Lower leg skin (tissue), 3 donors: Measurements from ENCODE around the gene VPS39.

ENCODE experiments used
- CTCF ChIP-seq, 3 donors: fragments of 450-650 bp; IDR thresholded peaks; one replicate each; pipeline ENCODE4 v1.5.1; 2016; ENCODE audit warnings: antibody characterized with exemption in 3 of 3, mild to moderate bottlenecking in 3 of 3, moderate library complexity in 2 of 3
- POLR2A ChIP-seq, 2 donors: fragments of 450-650 bp; IDR thresholded peaks; one replicate each; pipeline ENCODE4 v1.6.1; 2016 to 2017; ENCODE audit warnings: antibody characterized with exemption in 2 of 2, mild to moderate bottlenecking in 1 of 2, moderate library complexity in 1 of 2

- TF ChIP-seq CTCF (IDR thresholded peaks at IDR 0.05): no peak
- no peak for TF ChIP-seq POLR2A (IDR thresholded peaks at IDR 0.05)
Observed at GRCh38 chr15:42190370-42190769, 17.7 kb downstream of the VPS39 start.
